EH (cell line): ENCODE data around the gene GATAD2B.

Source experiments
- DNase-seq: peaks from one replicate; pipeline ENCODE4 v3.0.0-alpha.2; 2015; ENCODE audit warnings: low read depth

GATAD2B gene

DNA sequence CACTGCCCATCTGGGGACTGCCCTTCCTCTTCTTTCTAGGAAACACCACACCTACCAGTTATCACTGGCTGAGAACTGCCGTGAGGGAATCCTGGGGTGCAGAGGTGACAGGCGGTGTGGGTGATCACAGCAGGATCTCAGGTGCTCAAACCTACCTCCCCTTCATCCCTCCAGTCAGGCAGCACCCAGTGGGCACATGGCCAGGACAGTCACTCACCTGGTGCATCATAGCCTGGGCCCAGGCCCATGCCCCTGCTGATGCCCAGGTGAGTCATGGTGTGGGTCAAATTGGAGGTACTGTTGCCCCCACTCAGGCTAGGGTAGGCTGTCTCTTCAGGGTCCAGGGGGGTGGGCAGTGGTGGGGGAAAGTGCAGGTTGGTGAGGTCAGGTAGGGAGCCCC lies 29.0 kb upstream of the GATAD2B start:
- DNase-seq = no peak

DNA sequence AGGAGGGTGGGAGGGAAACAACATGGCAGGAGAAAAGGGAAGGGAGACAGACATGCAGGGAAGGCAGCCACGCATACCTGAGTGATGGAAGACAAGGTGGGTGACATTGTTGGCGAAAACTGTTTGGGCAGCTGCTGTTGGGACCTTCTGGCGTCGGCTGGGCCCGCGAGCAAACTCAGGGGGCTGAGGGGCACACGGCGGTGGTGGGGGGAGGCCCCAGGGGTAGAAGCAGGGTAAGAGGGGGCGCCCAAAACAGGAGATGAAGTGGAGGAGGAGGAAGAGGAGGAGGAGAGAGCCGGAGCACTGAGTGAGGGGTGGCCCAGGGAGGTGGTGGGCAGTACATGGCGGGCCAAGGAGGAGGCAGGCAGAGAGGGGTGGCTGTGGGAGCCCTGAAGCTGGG lies 28.4 kb upstream of the GATAD2B start:
- DNase-seq = no peak

DNA sequence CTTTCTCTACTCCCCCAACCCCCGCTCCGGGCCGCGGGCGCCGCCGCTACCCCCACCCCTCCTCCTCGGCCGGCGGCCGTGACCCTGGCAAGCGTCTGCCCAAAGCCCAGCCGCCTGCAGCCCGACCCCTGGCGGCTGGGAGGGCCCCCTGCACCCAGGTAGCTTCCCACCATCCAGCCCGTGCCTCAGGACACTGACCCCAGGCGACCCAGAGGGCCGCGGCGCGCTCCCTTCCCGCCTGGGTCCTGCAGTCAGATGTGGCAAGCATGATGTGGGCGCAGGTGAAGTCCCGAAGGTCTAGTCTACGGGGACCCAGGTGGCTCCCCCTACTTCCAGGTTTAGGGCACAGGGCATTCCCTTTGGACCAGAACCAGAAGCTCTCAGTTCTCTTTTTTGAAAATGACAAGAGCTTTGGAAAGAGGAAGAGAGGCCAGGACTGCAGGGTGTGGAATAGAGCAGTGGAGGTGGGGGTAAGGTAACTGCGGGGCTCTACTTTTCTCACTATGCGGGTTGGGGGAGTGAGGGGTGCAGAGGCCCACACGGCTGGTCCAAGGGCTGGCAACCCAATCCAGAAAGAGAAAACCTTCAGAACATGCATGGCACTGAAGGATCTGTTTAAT lies 24.0 kb upstream of the GATAD2B start, which contains the start of gene DENND4B:
TSS of gene DENND4B (minus strand) at position 97 of the 620 bp plus-strand sequence. CDS start 2,344 bp downstream, outside the sequence.
- peak; percentile 79 for DNase-seq

DNA sequence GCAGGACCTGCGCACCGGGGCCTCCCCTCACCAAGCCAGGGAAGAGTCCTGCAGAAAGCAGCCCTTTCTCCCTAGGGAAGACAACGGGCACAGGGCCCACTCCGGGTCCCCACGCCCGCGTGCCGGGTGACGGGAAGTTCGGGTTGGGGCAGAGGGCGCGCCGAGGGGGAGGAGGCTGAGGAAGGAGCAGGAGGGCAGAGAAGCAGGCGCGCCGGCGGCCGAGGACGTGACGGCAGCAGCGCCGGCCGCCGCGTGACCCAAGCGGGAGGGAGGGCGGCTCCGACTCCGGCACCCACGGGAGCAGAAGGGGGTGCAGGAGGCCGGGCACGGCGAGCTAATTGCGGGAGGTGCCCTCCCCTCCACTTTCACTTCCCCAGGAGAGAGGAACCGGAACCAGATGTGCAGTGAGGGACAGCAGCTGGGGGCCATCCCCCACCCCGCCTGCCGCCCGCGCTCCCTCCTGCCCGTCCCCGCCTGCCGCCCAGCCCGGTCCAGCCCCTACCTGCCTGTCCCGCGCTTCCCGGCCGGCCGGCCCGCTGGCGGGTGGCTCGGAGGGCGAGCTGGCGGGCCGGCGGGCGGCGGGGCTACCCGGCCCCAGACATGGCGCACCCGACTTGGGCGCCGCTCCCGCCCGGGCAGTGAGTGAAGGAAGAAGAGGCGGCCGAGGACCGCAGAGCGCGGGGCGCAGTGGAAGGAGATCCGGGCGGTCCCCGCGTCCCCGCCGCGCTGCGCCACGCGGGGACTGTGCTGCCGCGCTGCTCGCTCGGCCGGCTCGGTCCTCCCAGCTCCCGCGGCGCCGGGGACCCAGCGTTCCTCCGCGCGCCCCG lies 23.2 kb upstream of the GATAD2B start:
- DNase-seq = peak; percentile 74

DNA sequence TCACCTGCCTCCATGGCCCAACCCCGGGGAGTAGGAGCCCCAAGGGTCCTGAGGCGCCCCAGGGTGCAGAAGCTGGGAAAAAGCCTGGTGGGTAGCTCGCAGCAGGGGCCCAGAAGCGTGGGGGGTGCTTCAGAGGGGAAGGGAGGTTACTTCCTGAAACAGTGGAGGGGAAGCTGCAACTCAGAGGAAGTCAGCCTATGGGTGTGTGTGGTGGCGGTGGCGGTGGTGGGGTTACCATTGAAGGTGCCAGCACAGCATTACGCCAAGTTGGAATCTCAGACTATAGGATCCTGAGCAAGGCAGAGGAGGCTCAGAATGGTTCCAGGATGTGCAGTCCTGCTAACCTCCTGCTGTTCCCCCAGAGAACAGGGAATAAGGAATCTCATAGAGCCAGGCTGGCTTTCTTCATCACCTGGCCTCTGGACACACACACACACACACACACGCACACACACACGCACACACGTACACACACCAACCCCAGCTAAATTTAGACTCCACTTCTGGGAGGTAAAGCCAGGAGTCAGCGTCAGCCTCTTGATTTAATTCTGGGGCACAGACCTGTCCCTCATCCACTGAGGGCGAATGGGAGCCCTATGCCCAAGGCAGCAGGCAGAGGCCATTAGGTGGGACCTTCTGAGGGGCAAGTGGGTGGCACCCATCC lies 22.5 kb upstream of the GATAD2B start:
- DNase-seq = peak; percentile 34

DNA sequence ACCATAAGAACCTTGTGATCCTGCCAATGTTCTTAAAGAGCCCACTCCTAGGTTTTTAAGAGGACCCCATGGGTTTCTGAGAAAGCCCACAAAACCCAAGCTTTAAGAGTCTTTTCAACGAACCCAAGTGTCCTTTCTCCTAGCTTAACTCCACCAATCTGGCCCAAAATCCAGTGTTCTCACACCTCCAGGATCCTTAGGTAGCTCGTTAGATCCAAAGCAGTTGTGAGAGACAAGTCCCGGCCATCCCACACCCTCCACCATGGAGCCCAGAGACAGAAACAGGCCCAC lies 22.0 kb upstream of the GATAD2B start:
- DNase-seq = no peak

DNA sequence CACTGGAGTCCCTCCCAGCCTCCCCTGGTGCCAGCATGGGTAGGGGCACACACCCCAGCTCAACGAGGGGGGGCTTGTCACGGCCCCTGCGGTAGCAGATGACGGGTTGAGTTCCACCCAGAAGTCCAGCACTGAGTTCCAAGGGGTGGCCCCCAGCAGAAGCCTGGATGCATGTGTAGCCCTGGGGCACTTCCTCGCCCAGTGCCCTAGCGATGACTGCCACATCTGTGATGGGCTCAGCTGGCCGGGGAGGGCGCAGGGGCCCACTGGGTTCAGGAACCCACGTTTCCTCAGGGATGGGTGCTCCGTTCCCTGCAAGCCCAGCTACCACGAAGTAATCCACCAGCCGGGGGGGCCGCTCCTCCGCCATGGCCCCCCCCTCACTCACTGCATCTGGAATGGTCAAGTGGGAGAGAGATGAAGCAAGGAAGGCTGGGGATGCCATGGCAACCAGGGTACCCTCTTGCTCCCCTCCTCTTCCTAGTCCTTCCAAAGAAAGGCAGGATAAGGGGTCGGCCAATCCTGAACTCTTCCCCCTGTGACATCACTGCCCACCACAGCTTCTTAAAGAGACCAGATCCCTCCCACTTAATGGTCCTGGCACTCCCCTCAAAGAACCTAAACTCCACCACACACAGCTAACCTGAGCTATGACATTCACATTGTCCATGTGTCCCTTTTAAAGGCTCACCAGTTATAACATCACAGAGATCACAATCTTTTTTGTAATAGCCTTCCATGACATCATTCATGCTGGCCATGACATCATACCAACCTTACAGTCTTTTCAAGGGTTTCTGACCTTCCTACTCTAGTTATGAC lies 21.4 kb upstream of the GATAD2B start:
- no peak for DNase-seq

DNA sequence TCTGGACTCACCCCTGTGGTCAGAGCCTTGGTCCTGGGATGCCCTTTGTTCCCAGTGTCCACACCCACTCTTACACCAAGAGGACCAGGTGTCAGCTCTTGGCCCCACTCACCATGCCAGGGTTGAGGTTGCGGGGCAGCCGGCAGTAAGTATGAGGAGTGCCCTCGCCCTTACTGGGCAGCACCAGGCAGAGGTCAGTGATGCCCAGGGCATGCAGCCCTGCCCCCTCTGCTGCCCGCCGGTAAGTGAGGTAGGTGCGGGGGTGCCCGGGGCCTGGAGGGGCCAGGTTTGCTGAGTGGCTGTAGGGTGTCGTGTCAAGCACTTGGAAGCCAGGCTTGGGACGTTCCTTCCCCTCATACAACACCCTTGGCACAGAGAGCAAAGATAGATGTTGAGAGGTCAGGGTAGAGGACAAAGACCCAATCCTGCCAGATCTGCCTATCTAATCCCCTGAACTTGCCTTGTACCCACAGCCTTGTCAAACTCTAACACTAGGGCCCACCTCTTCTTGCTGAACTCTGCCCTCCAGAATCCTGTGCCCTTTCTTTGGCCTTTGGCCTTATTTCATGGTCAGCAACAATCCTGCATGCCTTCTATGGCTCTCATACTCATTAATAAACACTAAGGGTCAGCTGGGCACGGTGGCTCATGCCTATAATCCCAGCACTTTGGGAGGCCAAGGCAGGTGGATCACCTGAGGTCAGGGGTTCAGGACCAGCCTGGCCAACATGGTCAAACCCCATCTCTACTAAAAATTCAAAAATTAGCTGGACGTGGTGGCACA lies 20.2 kb upstream of the GATAD2B start:
- DNase-seq = no peak

DNA sequence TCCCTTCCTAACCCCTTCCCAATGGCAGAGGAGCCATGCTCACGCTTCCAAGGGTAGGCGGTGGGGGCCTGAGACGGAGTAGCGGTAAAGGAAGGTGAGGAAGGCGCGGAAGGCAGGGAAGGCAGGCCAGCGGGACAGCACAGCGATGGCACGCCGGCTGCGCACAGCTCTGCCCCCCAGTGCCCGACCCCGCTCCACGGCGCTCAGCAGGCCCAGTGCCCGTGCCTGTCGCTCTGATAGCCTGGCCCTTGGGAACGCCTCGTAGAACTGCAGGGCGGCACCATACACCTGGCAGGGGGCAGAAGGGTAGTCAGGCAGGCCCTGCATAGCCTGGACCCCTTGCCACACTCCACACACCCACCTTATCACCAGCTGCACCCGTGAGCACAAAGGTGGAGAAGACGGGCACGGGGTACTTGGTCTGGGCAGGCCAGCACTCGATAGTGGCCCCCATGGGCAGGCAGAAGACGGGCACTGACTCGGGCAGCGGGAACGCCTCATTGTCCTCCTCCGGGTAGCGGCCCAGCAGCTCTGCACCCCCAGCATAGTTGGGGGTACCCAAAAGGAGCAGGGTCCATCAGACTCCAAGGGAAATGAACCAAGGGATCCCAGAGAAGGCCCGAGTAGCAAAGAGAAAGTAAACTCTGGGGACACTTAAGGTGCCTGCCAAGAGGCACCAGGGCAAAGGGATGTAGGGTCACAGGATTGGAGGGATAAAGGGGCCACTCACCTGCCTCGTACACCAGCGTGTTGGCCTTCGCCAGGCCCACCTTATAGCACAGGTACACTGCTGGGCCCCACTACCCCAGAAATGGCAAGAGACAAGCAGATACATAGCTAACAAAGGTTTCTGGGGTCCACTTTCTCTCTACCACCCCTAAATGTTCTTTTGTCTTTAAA lies 19.3 kb upstream of the GATAD2B start:
- DNase-seq = no peak

DNA sequence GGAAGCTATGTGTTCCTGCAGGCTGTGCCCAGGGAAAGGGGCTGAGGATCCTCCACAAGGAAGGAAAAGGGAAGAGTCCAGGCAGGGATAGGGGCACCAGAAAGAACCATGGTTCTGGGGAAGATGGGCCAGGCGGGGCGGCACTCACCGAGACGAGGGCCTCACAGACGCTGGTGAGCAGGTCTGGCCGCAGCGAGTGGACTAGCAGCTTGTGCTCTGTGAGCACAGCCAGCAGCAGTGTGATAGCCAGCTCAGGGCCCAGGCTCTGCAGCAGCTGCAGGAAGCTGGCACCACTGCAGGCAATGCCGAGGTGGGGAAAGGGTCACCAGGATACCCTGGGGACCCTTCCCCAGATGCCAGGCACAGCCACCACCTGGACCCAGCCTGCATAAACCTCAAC lies 18.0 kb upstream of the GATAD2B start:
- DNase-seq = no peak

DNA sequence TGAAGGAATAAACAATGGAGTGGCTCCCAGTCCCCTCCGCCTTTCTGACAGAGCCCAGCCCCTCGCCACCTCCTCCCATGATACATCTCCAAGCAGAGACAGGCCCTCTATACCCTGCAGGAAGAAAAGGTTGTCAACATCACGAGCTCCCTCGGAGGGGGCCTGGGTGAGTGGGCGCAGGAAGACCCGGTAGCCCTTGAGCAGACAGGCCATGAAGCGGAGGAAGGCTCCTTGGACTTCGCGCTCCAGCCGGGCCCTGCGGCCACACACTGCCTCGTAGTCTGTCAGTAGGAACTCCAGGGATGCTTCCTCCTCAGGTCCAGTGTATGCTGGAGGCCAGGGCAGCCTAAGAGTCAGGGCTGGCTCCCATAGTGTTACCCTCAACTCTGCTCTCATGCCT lies 16.7 kb upstream of the GATAD2B start:
- DNase-seq = no peak

DNA sequence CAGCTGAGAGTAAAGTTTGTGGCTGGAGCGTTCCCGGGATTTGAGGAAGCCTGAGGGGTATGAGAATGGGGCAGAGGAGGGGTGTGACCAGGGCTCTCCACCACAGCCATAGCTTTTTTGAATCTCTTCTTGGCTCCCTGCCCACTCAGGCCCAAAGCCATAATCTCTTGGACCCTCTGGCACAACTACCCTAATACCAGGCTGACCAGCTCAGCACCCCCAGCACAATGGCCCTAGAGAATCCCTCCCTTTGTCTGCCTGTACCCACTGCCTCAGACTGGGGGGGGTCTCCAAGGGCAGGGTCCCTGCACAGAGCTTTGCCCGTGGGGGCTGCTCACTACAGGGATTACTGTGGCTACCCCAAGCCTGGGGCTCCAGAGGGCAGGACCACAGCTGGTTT lies 16.2 kb upstream of the GATAD2B start:
- no peak for DNase-seq

DNA sequence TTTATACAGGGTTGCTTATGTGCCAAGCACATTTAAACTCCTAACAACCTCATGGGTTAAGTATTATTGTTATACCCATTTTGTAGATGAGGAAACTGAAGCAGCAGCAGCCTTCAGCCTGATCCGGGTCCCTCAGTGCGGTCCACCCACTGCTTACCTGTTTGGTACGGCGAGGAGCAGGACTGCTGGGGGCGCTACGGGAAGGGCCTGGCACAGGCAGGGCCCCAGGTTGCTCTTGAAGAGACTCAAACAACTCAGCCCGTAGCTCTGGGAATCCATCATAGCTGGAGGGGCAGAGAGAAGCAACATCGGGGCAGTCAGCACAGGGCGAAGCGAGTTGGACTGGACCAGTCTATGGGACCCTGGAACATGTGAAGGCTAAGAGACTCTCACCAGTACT lies 14.6 kb upstream of the GATAD2B start:
- no peak for DNase-seq

DNA sequence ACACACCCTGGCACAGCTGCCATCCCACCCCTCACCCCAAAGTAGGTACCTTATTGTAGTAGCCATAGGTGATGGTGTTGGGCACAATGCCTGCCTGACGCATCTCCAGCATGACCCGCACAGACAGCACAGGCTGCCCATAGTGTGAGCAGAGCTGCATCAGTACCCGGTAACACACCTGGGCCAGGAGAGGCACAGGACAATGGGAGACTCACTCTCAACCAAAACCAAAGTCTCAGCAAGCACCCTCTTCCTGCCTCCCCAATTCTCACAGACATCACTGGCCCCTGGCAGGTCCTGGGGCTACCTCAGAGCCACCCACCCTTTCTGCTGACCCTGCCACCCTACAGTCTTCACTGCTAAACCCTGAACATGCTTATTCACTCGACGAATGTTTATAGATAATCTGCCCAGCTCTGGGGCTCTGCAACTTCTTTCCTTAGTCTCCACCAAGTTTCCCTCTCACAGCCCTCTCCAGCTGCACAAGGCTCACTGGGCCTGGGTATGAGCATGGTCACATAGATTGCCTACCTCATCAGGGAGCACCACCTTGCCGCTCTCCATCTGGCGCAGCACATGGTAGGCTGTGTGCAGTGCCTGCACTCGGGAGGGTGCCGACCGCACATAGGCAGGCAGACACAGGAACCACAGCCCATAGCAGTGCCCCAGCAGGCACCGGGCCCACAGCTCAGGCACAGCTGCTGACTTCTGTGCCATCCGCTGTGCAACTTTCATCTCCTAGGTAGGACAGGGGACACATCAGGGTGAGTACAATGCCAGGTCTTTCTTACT lies 13.4 kb upstream of the GATAD2B start:
- no peak for DNase-seq

DNA sequence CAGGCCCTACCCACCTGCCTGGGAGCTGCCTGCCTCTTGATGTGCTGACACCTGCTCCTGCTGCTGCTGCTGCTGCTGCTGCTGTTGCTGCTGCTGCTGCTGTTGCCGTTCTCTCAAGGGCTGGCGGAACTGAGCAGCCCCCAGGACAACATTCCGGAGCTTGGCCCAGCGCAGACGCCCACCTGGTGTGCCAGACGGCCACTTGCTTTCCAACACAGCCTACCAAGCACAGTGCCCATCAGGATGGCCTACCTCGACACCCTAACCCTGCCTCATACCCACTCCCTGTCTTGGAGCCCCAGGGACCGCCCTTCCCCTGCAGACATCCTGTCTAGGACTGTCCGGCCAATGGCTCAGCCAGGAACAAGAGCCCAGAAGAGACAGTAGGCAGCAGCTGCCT lies 12.0 kb upstream of the GATAD2B start:
- no peak for DNase-seq

DNA sequence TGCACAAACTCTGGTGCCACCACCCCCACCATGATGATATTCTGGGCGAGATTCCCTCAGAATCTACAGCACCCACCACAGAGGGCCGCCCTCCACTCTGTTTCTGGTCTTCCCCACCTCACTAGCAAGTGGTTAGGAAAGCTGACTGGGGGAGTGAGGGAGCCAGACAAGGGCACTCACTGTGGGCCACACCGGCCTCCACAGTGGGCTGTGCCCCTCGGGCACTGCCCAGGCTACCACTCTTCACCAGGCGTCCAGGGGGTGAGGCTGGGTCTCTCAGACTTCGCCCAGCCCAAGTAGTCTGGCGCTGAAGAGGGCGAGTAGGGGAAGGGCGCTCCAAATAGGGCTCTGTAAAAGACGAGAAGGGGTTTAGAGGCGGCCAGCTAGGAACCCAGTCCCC lies 11.2 kb upstream of the GATAD2B start:
- DNase-seq = no peak

DNA sequence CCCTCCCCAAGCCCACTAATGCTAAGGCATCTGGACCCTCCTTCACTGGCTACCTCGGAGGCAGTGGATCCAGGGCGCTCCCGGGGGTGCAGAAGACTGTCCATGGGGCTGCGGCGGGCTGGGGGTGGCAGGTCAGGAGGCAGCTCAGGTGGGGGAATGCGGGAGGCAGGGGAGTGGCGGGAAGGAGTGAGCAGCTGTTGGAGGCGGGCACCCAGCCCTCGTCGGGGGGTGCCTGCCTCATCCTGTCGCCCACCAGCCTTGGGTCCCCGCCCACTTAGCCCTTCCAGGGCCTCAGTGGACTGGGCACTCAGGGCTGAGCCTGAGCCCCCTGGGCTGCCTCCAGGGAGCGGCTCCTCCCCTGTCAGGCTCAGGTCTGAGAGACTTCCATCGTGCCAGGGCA lies 10.7 kb upstream of the GATAD2B start:
- DNase-seq = no peak

DNA sequence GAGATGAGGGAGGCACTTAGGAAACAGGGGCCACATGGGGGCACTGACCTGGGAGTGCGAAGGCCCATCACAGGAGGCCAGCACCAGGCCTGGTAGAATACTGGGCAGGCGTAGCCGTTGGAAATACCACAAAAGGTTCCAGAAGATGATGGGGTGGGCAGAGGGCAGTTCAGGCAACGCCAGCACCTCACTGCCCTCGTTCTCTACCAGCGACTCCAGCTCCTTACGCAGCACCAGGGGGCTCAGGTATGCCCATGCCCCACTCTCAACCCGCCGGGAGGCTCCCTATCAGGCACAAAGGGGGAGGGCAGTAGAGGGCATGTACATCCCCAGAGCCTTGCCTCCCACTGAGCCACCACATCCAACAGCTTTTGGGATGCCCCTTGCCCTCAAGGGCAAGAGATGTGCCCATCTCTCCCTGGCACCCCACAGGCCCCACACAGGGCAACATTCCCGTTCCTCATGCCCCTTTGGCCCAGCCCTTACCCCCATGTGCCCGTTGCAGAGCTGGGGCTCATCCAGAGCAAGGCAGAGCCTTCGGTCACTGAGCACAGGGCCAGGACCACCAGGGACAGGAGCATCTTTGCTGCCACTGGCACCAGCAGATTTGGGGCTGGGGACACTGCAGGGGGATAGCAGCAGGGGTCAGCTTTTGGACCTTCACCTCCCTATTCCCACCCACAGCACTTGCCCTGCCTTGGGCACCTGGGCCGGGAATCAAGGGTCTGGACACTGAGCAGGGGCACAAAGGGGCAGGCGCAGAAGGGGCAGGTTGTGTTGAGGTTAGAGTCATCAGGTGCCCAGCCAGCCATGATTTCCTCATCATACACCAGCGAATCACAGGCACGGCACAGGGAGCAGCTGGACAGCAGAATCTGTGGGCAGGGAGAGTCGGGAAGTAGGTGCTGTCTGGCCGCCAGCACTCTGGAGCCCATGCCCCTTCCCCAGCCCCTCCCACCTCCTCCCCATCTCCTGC lies 9.7 kb upstream of the GATAD2B start:
- no peak for DNase-seq
